SK-N-SH (cell line): Measurements from ENCODE around the gene SRMS. TPM values are rescaled to one million over a fixed set of nuclear protein-coding genes. Genes with fewer than 3 reads are reported as not detected.

Source experiments
- CTCF ChIA-PET: fragments of 300-600, 350-600 bp; formaldehyde crosslinking; extraction: SDS; loops from one replicate; lab custom pipeline; 2021; lab: Yijun Ruan, JAX
- POLR2A ChIA-PET: fragments of 350-600 bp; sonication (Branson Sonifier 250); formaldehyde crosslinking; extraction: SDS; loops from one replicate; lab custom pipeline; 2020; ENCODE audit warnings: antibody characterized with exemption, inconsistent platforms; lab: Yijun Ruan, JAX
- DNase-seq: peaks from one replicate; pipeline ENCODE4 v3.0.0; 2012
- H2AFZ ChIP-seq: fragments of 200-600 bp; sonication (generic); 2 replicates; pipeline ENCODE4 v1.8.1; 2016; ENCODE audit warnings: antibody characterized with exemption, mild to moderate bottlenecking, low read depth
- H3F3A ChIP-seq: fragments of 200-600 bp; sonication (generic); replicated peaks from 2 replicates; pipeline ENCODE3; 2016; ENCODE audit warnings: antibody characterized with exemption, mild to moderate bottlenecking; ENCODE audit not compliant: insufficient read depth
- H3K27ac ChIP-seq, 2 experiments: fragments of 200-500 bp in 1 of 2; fragments of 200-600 bp in 1 of 2; sonication (Bioruptor generic) in 1 of 2; sonication (generic), shearing (Covaris generic) in 1 of 2; 2 replicates each; pipeline versions ENCODE4 v1.5.1 to v1.6.1; 2014 to 2016; ENCODE audit warnings: low read depth in 2 of 2, inconsistent platforms in 1 of 2, low read length in 1 of 2, mild to moderate bottlenecking in 1 of 2, mixed read lengths in 1 of 2
- H3K27me3 ChIP-seq: fragments of 200-600 bp; sonication (generic), shearing (Covaris generic); 2 replicates; pipeline ENCODE4 v1.6.1; 2016; ENCODE audit warnings: mixed run types; ENCODE audit not compliant: insufficient read depth
- H3K36me3 ChIP-seq, 2 experiments: fragments of 200-500 bp in 1 of 2; fragments of 200-600 bp in 1 of 2; sonication (Bioruptor generic) in 1 of 2; sonication (generic) in 1 of 2; replicated peaks in 1 of 2; 2 replicates each; pipeline versions ENCODE3 to v1.5.1; 2014 to 2016; ENCODE audit warnings: low read length in 1 of 2, mild to moderate bottlenecking in 1 of 2; ENCODE audit not compliant: insufficient read depth in 2 of 2, control insufficient read depth in 1 of 2
- H3K4me1 ChIP-seq, 2 experiments: fragments of 200-500 bp in 1 of 2; fragments of 200-600 bp in 1 of 2; sonication (Bioruptor generic) in 1 of 2; sonication (generic), shearing (Covaris generic) in 1 of 2; 2 replicates each; pipeline versions ENCODE4 v1.5.1 to v1.6.1; 2014 to 2016; ENCODE audit warnings: low read depth in 1 of 2, low read length in 1 of 2, mixed run types in 1 of 2; ENCODE audit not compliant: insufficient read depth in 2 of 2, control insufficient read depth in 1 of 2
- H3K4me2 ChIP-seq: fragments of 200-600 bp; sonication (generic), shearing (Covaris generic); 2 replicates; pipeline ENCODE4 v1.6.1; 2017; ENCODE audit warnings: mixed run types
- H3K4me3 ChIP-seq, 2 experiments: fragments of 200-500 bp in 1 of 2; fragments of 200-600 bp in 1 of 2; sonication (Bioruptor generic) in 1 of 2; sonication (generic), shearing (Covaris generic) in 1 of 2; 2 replicates each; pipeline versions ENCODE4 v1.5.1 to v1.8.1; 2014 to 2016; ENCODE audit warnings: low read depth in 2 of 2, inconsistent platforms in 1 of 2, low read length in 1 of 2, mild to moderate bottlenecking in 1 of 2, mixed read lengths in 1 of 2, moderate library complexity in 1 of 2
- H3K79me2 ChIP-seq: fragments of 200-600 bp; sonication (generic); 2 replicates; pipeline ENCODE4 v1.8.1; 2017; ENCODE audit warnings: mild to moderate bottlenecking; ENCODE audit not compliant: insufficient read depth
- H3K9ac ChIP-seq: fragments of 200-600 bp; sonication (generic); 2 replicates; pipeline ENCODE4 v1.6.1; 2017; ENCODE audit warnings: mixed run types
- H3K9me2 ChIP-seq: fragments of 200-600 bp; sonication (generic); 2 replicates; pipeline ENCODE4 v1.6.1; 2017; ENCODE audit warnings: mixed run types
- H3K9me3 ChIP-seq: fragments of 200-600 bp; sonication (generic); 2 replicates; pipeline ENCODE4 v1.6.1; 2017; ENCODE audit warnings: mixed run types, mild to moderate bottlenecking, moderate library complexity
- H4K20me1 ChIP-seq: fragments of 200-600 bp; sonication (generic); 2 replicates; pipeline ENCODE4 v1.6.1; 2017; ENCODE audit warnings: mild to moderate bottlenecking, mixed run types; ENCODE audit not compliant: insufficient read depth
- CHD2 ChIP-seq: fragments of 150-350 bp; IDR thresholded peaks from 2 replicates; pipeline ENCODE4 v1.6.1; 2018; ENCODE audit warnings: low read length; ENCODE audit not compliant: partially characterized antibody
- ELF1 ChIP-seq: IDR thresholded peaks from 2 replicates; pipeline ENCODE4 v1.4.0; 2012
- EP300 ChIP-seq, 2 experiments: IDR thresholded peaks; 2 replicates each; pipeline versions ENCODE4 v1.4.0 to v1.6.1; 2012; ENCODE audit warnings: borderline replicate concordance in 1 of 2, low read depth in 1 of 2, low read length in 1 of 2
- EZH2phosphoT487 ChIP-seq: fragments of 200-600 bp; sonication (generic); IDR thresholded peaks from 2 replicates; pipeline ENCODE4 v1.6.1; 2017; ENCODE audit warnings: low read depth, mixed run types, mild to moderate bottlenecking, antibody characterized with exemption, moderate library complexity, borderline replicate concordance
- FOSL2 ChIP-seq: IDR thresholded peaks from 2 replicates; pipeline ENCODE4 v1.4.0; 2012; ENCODE audit warnings: low read depth, mild to moderate bottlenecking, moderate library complexity, borderline replicate concordance
- FOXJ3 ChIP-seq: sonication (generic); formaldehyde crosslinking; IDR thresholded peaks from 2 replicates; pipeline ENCODE4 v1.5.1; 2020; ENCODE audit warnings: mild to moderate bottlenecking, missing genetic modification reagents
- GABPA ChIP-seq: IDR thresholded peaks from 2 replicates; pipeline ENCODE4 v1.4.0; 2012; ENCODE audit warnings: low read depth, mild to moderate bottlenecking
- GATA2 ChIP-seq: sonication (generic); formaldehyde crosslinking; IDR thresholded peaks from 2 replicates; pipeline ENCODE4 v1.5.0; 2020; ENCODE audit warnings: mild to moderate bottlenecking, missing genetic modification reagents
- IRF3 ChIP-seq: fragments of 150-350 bp; IDR thresholded peaks from 2 replicates; pipeline ENCODE4 v1.6.1; 2016; ENCODE audit warnings: mild to moderate bottlenecking, low read depth, low read length
- JUND ChIP-seq: IDR thresholded peaks from 2 replicates; pipeline ENCODE4 v1.4.0; 2012
- MAX ChIP-seq: IDR thresholded peaks from 2 replicates; pipeline ENCODE4 v1.4.0; 2012; ENCODE audit warnings: low read depth
- MEF2A ChIP-seq: IDR thresholded peaks from 2 replicates; pipeline ENCODE4 v1.4.0; 2012; ENCODE audit warnings: low read depth, borderline replicate concordance
- MXI1 ChIP-seq: IDR thresholded peaks from 2 replicates; pipeline ENCODE4 v1.6.1; 2012; ENCODE audit warnings: mild to moderate bottlenecking, low read depth, low read length, improper control_type of control experiment
- NFIC ChIP-seq: IDR thresholded peaks from 2 replicates; pipeline ENCODE4 v1.4.0; 2012; ENCODE audit warnings: borderline replicate concordance
- NRF1 ChIP-seq: IDR thresholded peaks from 2 replicates; pipeline ENCODE4 v1.6.1; 2012; ENCODE audit warnings: low read depth, mild to moderate bottlenecking, low read length
- RAD21 ChIP-seq: IDR thresholded peaks from 2 replicates; pipeline ENCODE4 v1.6.1; 2012; ENCODE audit warnings: mild to moderate bottlenecking, low read length
- RCOR1 ChIP-seq: fragments of 150-350 bp; IDR thresholded peaks from 2 replicates; pipeline ENCODE4 v1.6.1; 2017; ENCODE audit warnings: antibody characterized with exemption, low read length
- REST ChIP-seq: IDR thresholded peaks from 2 replicates; pipeline ENCODE4 v1.6.1; 2012; ENCODE audit warnings: mild to moderate bottlenecking, low read depth, low read length, moderate library complexity
- RFX5 ChIP-seq: IDR thresholded peaks from 2 replicates; pipeline ENCODE4 v1.6.1; 2012; ENCODE audit warnings: mild to moderate bottlenecking, improper control_type of control experiment, low read length
- SMC3 ChIP-seq: IDR thresholded peaks from 2 replicates; pipeline ENCODE4 v1.6.1; 2012; ENCODE audit warnings: low read depth, low read length, improper control_type of control experiment
- TAF1 ChIP-seq: IDR thresholded peaks from 2 replicates; pipeline ENCODE4 v1.6.1; 2012; ENCODE audit warnings: low read depth, mild to moderate bottlenecking, low read length, moderate library complexity, borderline replicate concordance
- TCF12 ChIP-seq: IDR thresholded peaks from 2 replicates; pipeline ENCODE4 v1.4.0; 2012
- TEAD4 ChIP-seq: IDR thresholded peaks from 2 replicates; pipeline ENCODE4 v1.4.0; 2012; ENCODE audit warnings: mild to moderate bottlenecking, borderline replicate concordance; ENCODE audit not compliant: insufficient read depth
- USF1 ChIP-seq: IDR thresholded peaks from 2 replicates; pipeline ENCODE4 v1.4.0; 2012; ENCODE audit warnings: low read depth, borderline replicate concordance
- ZBTB33 ChIP-seq: IDR thresholded peaks from 2 replicates; pipeline ENCODE4 v1.4.0; 2012; ENCODE audit warnings: low read depth, borderline replicate concordance
- WGBS: methylation state at CpG from one replicate; pipeline ENCODE4 v1.1.6; 2017; ENCODE audit warnings: low lambda C conversion rate; 5-methylcytosine and 5-hydroxymethylcytosine counted together
- polyA plus RNA-seq, 3 experiments: library from polyadenylated mRNA; depleted of rRNA; stranded (reverse); fragments of >200 nt; gene quantifications; 2 replicates each; pipeline ENCODE4 v1.2.3, GENCODE V29; 2012

The SRMS gene
- polyA plus RNA-seq, 1 of the 3 experiments (the other 2 are of a cell fraction): not detected

GRCh38 chr20:63497946-63498935 lies 49.3 kb downstream of the SRMS start:
- H3K9me3 ChIP-seq: no peaks in the 10 kb centered on the region
- peak; percentile 90 for DNase-seq
- H3K4me3 ChIP-seq: peak overlapping the region; percentile 52 to 53; a peak in 3 of 4 replicates
- no peaks in the 10 kb centered on the region for H3K9me2 ChIP-seq
- H4K20me1 ChIP-seq: no peaks in the 10 kb centered on the region; the same call in 1 of the 2 replicates
- no peaks in the 10 kb centered on the region for H3K79me2 ChIP-seq
- ChIA-PET POLR2A (interaction anchor here (0.8 to 3.3 kb wide), 3 partner anchors 23 to 41 kb away, joined by 4 to 31 read pairs (median 10); partner anchors contain the start of gene PPDPF), CTCF (interaction anchor here (1.0 to 3.4 kb wide), 6 partner anchors 15 to 40 kb away, joined by 3 to 76 read pairs (median 27); partner anchors contain the start of genes PPDPF and PTK6)
- H3K4me2 ChIP-seq: peak overlapping the region; percentile 69
- no peak overlapping the region for H3K9ac ChIP-seq
- H3F3A ChIP-seq: peaks cover 7% of the 10 kb centered on the region
- H3K36me3 ChIP-seq: peaks cover 0 to 6% of the 10 kb centered on the region in 2 experiments
- H3K27me3 ChIP-seq: no peaks in the 10 kb centered on the region
- TF ChIP-seq CHD2: peak; percentile 51
- no peak for TF ChIP-seq IRF3
- no peak; the same call in 1 of the 2 replicates for TF ChIP-seq RAD21
- no peak for TF ChIP-seq EP300 (IDR thresholded peaks at IDR 0.05; ENCODE audit: borderline replicate concordance in 1 of 2, low read depth in 1 of 2, low read length in 1 of 2)
- TF ChIP-seq MAX: peak; percentile 14; the same call in 1 of the 2 replicates
- no peak for TF ChIP-seq FOXJ3 (CRISPR knock-in tag)
- no peak for TF ChIP-seq REST
- TF ChIP-seq GATA2 (CRISPR knock-in tag): peak; percentile 90
- TF ChIP-seq TCF12: peak; percentile 10; the same call in 1 of the 2 replicates
- TF ChIP-seq RCOR1: no peak
- TF ChIP-seq ZBTB33: no peak
- no peak for TF ChIP-seq NRF1
- TF ChIP-seq USF1: no peak
- peak; percentile 62; the same call in 1 of the 2 replicates for TF ChIP-seq FOSL2
- no peak for TF ChIP-seq JUND
- no peak for TF ChIP-seq MEF2A
- TF ChIP-seq SMC3: no peak
- TF ChIP-seq ELF1: no peak
- no peak for TF ChIP-seq EZH2phosphoT487
- TF ChIP-seq TAF1: no peak
- no peak for TF ChIP-seq NFIC
- no peak for TF ChIP-seq TEAD4
- TF ChIP-seq MXI1: peak; percentile 67
- no peak for TF ChIP-seq GABPA
- no peak for TF ChIP-seq RFX5
- no peak overlapping the region for H2AFZ ChIP-seq
- peak overlapping the region in 1 of 2 experiments; percentile 82; a peak in 2 of 4 replicates for H3K27ac ChIP-seq
- WGBS: 4% methylated on average over 16 of the region's 60 CpGs
- H3K4me1 ChIP-seq: peaks cover 0 to 47% of the 10 kb centered on the region in 2 experiments; a peak in 1 of 4 replicates
